IMR-90 (cell line): Measurements from ENCODE around the gene ALDH3B2.

Source experiments
- CEBPB ChIP-seq: IDR thresholded peaks from 2 replicates; pipeline ENCODE4 v1.6.1; 2012; ENCODE audit warnings: low read depth, low read length, improper control_type of control experiment
- MAZ ChIP-seq: IDR thresholded peaks from 2 replicates; pipeline ENCODE4 v1.6.1; 2012; ENCODE audit warnings: low read depth, mild to moderate bottlenecking, low read length, improper control_type of control experiment, moderate library complexity, borderline replicate concordance
- MXI1 ChIP-seq: IDR thresholded peaks from 2 replicates; pipeline ENCODE4 v1.6.1; 2012; ENCODE audit warnings: low read depth, mild to moderate bottlenecking, low read length, moderate library complexity, borderline replicate concordance
- NFE2L2 ChIP-seq: fragments of 150-350 bp; IDR thresholded peaks from 2 replicates; pipeline ENCODE4 v1.6.1; 2016; ENCODE audit warnings: low read depth, mild to moderate bottlenecking, low read length
- POLR2A ChIP-seq: IDR thresholded peaks from 2 replicates; pipeline ENCODE4 v1.6.1; 2012; ENCODE audit warnings: mild to moderate bottlenecking, low read depth, low read length
- RAD21 ChIP-seq: IDR thresholded peaks from 2 replicates; pipeline ENCODE4 v1.6.1; 2012; ENCODE audit warnings: low read length, improper control_type of control experiment
- TF ChIP-seq, protein P1 (sequence below): conservative IDR thresholded peaks from 2 replicates; pipeline ENCODE4 v1.5.1; 2012; ENCODE audit warnings: mild to moderate bottlenecking, low read depth, low read length, improper control_type of control experiment
- TF ChIP-seq, protein P2 (sequence below): fragments of 150-350 bp; IDR thresholded peaks from 2 replicates; pipeline ENCODE4 v1.6.1; 2017; ENCODE audit warnings: mild to moderate bottlenecking, antibody characterized with exemption, low read length, low read depth

- TF ChIP-seq MXI1 (no peak), POLR2A (no peak), CEBPB (no peak), NFE2L2 (no peak), RAD21 (no peak), MAZ (no peak)
- TF ChIP-seq, protein P1, sequence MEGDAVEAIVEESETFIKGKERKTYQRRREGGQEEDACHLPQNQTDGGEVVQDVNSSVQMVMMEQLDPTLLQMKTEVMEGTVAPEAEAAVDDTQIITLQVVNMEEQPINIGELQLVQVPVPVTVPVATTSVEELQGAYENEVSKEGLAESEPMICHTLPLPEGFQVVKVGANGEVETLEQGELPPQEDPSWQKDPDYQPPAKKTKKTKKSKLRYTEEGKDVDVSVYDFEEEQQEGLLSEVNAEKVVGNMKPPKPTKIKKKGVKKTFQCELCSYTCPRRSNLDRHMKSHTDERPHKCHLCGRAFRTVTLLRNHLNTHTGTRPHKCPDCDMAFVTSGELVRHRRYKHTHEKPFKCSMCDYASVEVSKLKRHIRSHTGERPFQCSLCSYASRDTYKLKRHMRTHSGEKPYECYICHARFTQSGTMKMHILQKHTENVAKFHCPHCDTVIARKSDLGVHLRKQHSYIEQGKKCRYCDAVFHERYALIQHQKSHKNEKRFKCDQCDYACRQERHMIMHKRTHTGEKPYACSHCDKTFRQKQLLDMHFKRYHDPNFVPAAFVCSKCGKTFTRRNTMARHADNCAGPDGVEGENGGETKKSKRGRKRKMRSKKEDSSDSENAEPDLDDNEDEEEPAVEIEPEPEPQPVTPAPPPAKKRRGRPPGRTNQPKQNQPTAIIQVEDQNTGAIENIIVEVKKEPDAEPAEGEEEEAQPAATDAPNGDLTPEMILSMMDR = no peak
- TF ChIP-seq, protein P2, sequence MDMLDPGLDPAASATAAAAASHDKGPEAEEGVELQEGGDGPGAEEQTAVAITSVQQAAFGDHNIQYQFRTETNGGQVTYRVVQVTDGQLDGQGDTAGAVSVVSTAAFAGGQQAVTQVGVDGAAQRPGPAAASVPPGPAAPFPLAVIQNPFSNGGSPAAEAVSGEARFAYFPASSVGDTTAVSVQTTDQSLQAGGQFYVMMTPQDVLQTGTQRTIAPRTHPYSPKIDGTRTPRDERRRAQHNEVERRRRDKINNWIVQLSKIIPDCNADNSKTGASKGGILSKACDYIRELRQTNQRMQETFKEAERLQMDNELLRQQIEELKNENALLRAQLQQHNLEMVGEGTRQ = no peak
Observed at GRCh38 chr11:67645521-67646461, 28.6 kb downstream of the ALDH3B2 start.
